Hepatocyte (in vitro differentiated cells): ENCODE results near the gene ABHD16A. TPM values are rescaled to one million over a fixed set of nuclear protein-coding genes. Genes with fewer than 3 reads are reported as not detected.

Experiments used
- DNase-seq: peaks from one replicate; pipeline ENCODE4 v3.0.0-alpha.2; 2016; ENCODE audit warnings: low spot score
- H2AFZ ChIP-seq: fragments of 200-600 bp; sonication (generic); 2 replicates; pipeline ENCODE4 v1.6.0; 2016; ENCODE audit warnings: antibody characterized with exemption, mild to moderate bottlenecking
- H3K27ac ChIP-seq: fragments of 200-600 bp; sonication (generic); 2 replicates; pipeline ENCODE4 v1.5.1; 2016; ENCODE audit warnings: mild to moderate bottlenecking
- H3K27me3 ChIP-seq: fragments of 200-600 bp; sonication (generic); 2 replicates; pipeline ENCODE4 v1.6.1; 2016
- H3K36me3 ChIP-seq: fragments of 200-600 bp; sonication (generic); replicated peaks from 2 replicates; pipeline ENCODE4 v1.5.1; 2016; ENCODE audit warnings: low read depth; ENCODE audit not compliant: insufficient read depth
- H3K4me1 ChIP-seq: fragments of 200-600 bp; sonication (generic); 2 replicates; pipeline ENCODE4 v1.5.1; 2016; ENCODE audit warnings: mild to moderate bottlenecking, moderate library complexity; ENCODE audit not compliant: insufficient read depth
- H3K4me2 ChIP-seq: fragments of 200-600 bp; sonication (generic); 2 replicates; pipeline ENCODE4 v1.6.0; 2016
- H3K4me3 ChIP-seq: fragments of 200-600 bp; sonication (generic); 2 replicates; pipeline ENCODE4 v1.5.1; 2016; ENCODE audit warnings: mild to moderate bottlenecking
- H3K79me2 ChIP-seq: fragments of 200-600 bp; sonication (generic); 2 replicates; pipeline ENCODE4 v1.6.0; 2017; ENCODE audit warnings: mild to moderate bottlenecking
- H3K9me2 ChIP-seq: fragments of 200-600 bp; sonication (generic); replicated peaks from 2 replicates; pipeline ENCODE4 v1.6.0; 2017; ENCODE audit warnings: mild to moderate bottlenecking; ENCODE audit not compliant: insufficient read depth
- H3K9me3 ChIP-seq: fragments of 200-600 bp; sonication (generic); 2 replicates; pipeline ENCODE4 v1.5.1; 2016; ENCODE audit warnings: low read depth, mild to moderate bottlenecking
- H4K20me1 ChIP-seq: fragments of 200-600 bp; sonication (generic); 2 replicates; pipeline ENCODE4 v1.6.0; 2016; ENCODE audit warnings: mild to moderate bottlenecking; ENCODE audit not compliant: insufficient read depth, poor library complexity, severe bottlenecking
- CTCF ChIP-seq: fragments of 200-600 bp; sonication (generic); IDR thresholded peaks from 2 replicates; pipeline ENCODE4 v1.5.1; 2016; ENCODE audit warnings: antibody characterized with exemption, mild to moderate bottlenecking; ENCODE audit not compliant: poor library complexity
- EZH2 ChIP-seq: fragments of 200-600 bp; sonication (generic); IDR thresholded peaks from 2 replicates; pipeline ENCODE4 v1.6.1; 2016; ENCODE audit warnings: antibody characterized with exemption, mild to moderate bottlenecking, borderline replicate concordance
- EZH2phosphoT487 ChIP-seq: fragments of 200-600 bp; sonication (generic); IDR thresholded peaks from one replicate; pipeline ENCODE4 v1.6.1; 2018; ENCODE audit warnings: antibody characterized with exemption, mild to moderate bottlenecking, low read depth, moderate library complexity; ENCODE audit not compliant: unreplicated experiment, severe bottlenecking
- WGBS: methylation state at CpG from one replicate; pipeline ENCODE4 v1.1.6; 2016; ENCODE audit warnings: low lambda C conversion rate; ENCODE audit errors: missing lambda C conversion rate; 5-methylcytosine and 5-hydroxymethylcytosine counted together
- polyA plus RNA-seq: library from polyadenylated mRNA; unstranded; fragments of >200 nt; fragmentation: Nextera tagmentation; extraction: Ambion mirVana; gene quantifications from 2 replicates; pipeline ENCODE4 v1.2.1, GENCODE V29; 2016
- total RNA-seq: library from RNA; depleted of rRNA; stranded (reverse); fragments of >200 nt; gene quantifications from 2 replicates; pipeline ENCODE4 v1.2.3, GENCODE V29; 2014

ABHD16A gene
- total and polyA plus RNA-seq, 2 experiments from 2014 or later = 63.2 to 94.7 TPM

- no peaks in the 10 kb centered on the region for H3K27me3 ChIP-seq
- no peak for DNase-seq
- no peaks in the 10 kb centered on the region for H4K20me1 ChIP-seq
- no peaks in the 10 kb centered on the region for H3K36me3 ChIP-seq
- H3K4me1 ChIP-seq = no peaks in the 10 kb centered on the region
- 96% methylated on average over 4 of the region's 4 CpGs for WGBS
- no peak for TF ChIP-seq EZH2phosphoT487
- TF ChIP-seq CTCF = no peak
- no peak for TF ChIP-seq EZH2
- H3K79me2 ChIP-seq = peaks cover 2% of the 10 kb centered on the region
- no peaks in the 10 kb centered on the region for H3K9me2 ChIP-seq
- H3K4me2 ChIP-seq = no peak overlapping the region
- no peaks in the 10 kb centered on the region for H3K9me3 ChIP-seq
- H2AFZ ChIP-seq = no peak overlapping the region
- H3K27ac ChIP-seq = no peak overlapping the region
- no peak overlapping the region for H3K4me3 ChIP-seq
These were observed 61.8 kb downstream of the ABHD16A start for GRCh38 chr6:31641370-31641769.

DNA sequence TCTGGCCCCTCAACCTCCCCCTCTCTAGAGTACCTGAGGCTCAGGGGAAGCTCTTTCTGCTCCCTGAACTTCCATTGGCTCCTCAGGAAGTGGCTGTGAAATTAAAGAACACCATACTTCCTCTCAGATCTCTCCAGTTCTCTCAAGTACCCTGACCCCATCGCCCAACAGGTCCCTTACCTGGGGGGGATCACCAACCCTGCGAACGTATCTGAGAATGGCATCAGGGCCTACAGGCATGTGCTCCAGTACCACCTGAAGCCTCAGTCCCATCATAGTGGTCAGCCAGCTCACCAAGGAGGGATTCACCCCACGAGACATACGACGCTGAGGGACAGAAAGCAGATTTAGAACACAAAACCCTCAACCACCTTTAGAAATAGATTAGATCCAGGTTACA lies 62.5 kb downstream of the ABHD16A start:
- Histone ChIP-seq H3K4me2 (no peak overlapping the region), H3K27ac (no peak overlapping the region), H3K27me3 (no peaks in the 10 kb centered on the region), H3K36me3 (no peaks in the 10 kb centered on the region), H3K79me2 (no peaks in the 10 kb centered on the region), H3K9me2 (no peaks in the 10 kb centered on the region), H2AFZ (no peak overlapping the region), H3K4me3 (no peak overlapping the region), H4K20me1 (no peaks in the 10 kb centered on the region), H3K4me1 (no peaks in the 10 kb centered on the region), H3K9me3 (no peaks in the 10 kb centered on the region)
- DNase-seq = no peak
- WGBS = 96% methylated on average over 6 of the region's 6 CpGs
- TF ChIP-seq CTCF (no peak), EZH2 (no peak), EZH2phosphoT487 (no peak)

DNA sequence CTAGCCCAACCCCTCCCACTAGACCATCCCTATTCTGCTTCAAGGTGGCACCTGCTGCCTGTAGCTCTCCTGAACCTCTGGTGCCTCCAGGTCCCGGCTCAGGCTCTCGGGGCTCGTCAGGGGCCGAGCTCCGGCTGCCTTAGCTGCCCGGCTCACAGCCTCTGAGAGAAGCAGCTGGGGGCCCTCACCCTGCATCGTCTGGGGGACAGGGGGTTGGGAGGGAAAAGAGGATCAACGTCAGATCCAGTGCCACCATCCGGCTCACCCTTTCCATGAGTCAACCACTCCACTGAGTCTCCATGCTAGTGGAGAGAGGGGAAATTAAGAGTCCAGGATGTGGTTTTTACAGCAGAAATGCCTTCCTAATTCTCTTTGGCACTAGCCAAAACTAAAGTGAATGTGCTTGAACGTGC lies 63.7 kb downstream of the ABHD16A start:
- Histone ChIP-seq H3K9me3 (no peaks in the 10 kb centered on the region), H3K4me3 (no peak overlapping the region), H4K20me1 (peaks cover 3% of the 10 kb centered on the region), H2AFZ (no peak overlapping the region), H3K36me3 (no peaks in the 10 kb centered on the region), H3K9me2 (no peaks in the 10 kb centered on the region), H3K4me1 (no peaks in the 10 kb centered on the region), H3K4me2 (no peak overlapping the region), H3K27ac (no peak overlapping the region), H3K27me3 (no peaks in the 10 kb centered on the region), H3K79me2 (no peaks in the 10 kb centered on the region)
- no peak for DNase-seq
- TF ChIP-seq CTCF (no peak), EZH2 (no peak)
- WGBS = 91% methylated on average over 10 of the region's 10 CpGs

- Histone ChIP-seq H3K4me3 (no peak overlapping the region), H4K20me1 (peaks cover 3% of the 10 kb centered on the region), H3K4me1 (no peaks in the 10 kb centered on the region), H3K36me3 (no peaks in the 10 kb centered on the region), H3K9me3 (no peaks in the 10 kb centered on the region), H2AFZ (no peak overlapping the region), H3K4me2 (no peak overlapping the region), H3K9me2 (no peaks in the 10 kb centered on the region), H3K27ac (no peak overlapping the region), H3K79me2 (no peaks in the 10 kb centered on the region), H3K27me3 (no peaks in the 10 kb centered on the region)
- TF ChIP-seq EZH2phosphoT487 (no peak), EZH2 (no peak), CTCF (no peak)
- no peak for DNase-seq
- 96% methylated on average over 9 of the region's 9 CpGs for WGBS
These were observed 64.1 kb downstream of the ABHD16A start for GRCh38 chr6:31639043-31639442.
